Measurements from ENCODE around the gene ADRM1. TPM values are rescaled to one million over a fixed set of nuclear protein-coding genes. Genes with fewer than 3 reads are reported as not detected.
A peak's percentile ranks its signal among the peaks of the same experiment; 100 is the strongest.

The ADRM1 gene, protein sequence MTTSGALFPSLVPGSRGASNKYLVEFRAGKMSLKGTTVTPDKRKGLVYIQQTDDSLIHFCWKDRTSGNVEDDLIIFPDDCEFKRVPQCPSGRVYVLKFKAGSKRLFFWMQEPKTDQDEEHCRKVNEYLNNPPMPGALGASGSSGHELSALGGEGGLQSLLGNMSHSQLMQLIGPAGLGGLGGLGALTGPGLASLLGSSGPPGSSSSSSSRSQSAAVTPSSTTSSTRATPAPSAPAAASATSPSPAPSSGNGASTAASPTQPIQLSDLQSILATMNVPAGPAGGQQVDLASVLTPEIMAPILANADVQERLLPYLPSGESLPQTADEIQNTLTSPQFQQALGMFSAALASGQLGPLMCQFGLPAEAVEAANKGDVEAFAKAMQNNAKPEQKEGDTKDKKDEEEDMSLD
- total RNA-seq: 70.5 TPM
- long read RNA-seq, transcript ADRM1-201 (10 exons, 1,478 nt): major isoform, 161 of 237 reads
- long read RNA-seq, partial matches to known transcripts: 14 of 237 reads
- long read RNA-seq, other reads (novel, unspliced or antisense): 58 of 237 reads

DNA sequence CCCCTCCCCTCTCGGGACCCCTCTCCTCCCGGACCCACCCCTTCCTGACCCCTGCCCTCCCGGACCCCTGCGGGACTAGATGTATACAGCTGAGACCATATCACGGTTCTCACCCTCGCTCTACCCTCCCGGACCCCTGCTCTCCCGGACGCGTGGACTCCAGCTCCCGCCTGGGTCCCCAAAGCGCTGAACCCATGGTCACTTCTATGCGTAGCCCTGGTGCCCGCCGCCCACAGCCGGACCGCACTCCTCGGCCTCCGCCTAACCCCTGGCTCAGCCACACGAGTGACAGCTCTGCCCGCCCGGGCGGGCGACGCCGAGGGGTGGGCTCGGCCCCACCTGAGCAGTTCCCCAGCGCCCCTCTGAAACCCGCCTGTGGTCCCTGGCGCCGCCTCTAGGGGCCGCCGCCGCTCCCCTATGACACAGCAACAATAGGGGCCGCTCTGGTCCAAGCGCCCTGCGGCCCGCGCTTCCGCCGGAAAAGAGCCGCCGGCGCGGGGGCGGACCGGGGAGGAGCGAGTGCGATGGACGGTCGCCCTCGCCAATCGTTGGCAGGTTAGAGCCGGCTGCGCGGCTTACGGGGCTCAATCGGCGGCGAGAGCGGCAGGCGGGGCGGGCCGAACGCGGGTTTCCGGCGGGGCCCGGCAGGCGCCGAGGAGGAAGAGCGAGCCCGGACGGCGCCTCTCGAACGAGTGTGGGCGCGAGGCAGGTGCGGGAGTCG lies at the start of gene ADRM1:
TSS of gene ADRM1 (plus strand) at position 657 of the 721 bp plus-strand sequence. CDS start 572 bp downstream, outside the sequence.
- Histone ChIP-seq H3K27me3 (ENCODE audit: low read depth) (no peaks in the 10 kb centered on the region), H3K4me1 (peaks cover 49% of the 10 kb centered on the region), H3K4me3 (peak within 1 kb of the TSS; percentile 94), H3K27ac (replicated peaks) (peak within 1 kb of the TSS; percentile 99), H3K36me3 (peaks cover 47% of the 10 kb centered on the region), H3K9me3 (replicated peaks) (no peaks in the 10 kb centered on the region)
- peak; percentile 96 for DNase-seq
- intact Hi-C loops (cut with micrococcal nuclease): loop anchor here (5.0 kb wide), 1 partner anchor 80 kb away; no protein-coding TSS in a partner anchor
- TF ChIP-seq, protein P1, sequence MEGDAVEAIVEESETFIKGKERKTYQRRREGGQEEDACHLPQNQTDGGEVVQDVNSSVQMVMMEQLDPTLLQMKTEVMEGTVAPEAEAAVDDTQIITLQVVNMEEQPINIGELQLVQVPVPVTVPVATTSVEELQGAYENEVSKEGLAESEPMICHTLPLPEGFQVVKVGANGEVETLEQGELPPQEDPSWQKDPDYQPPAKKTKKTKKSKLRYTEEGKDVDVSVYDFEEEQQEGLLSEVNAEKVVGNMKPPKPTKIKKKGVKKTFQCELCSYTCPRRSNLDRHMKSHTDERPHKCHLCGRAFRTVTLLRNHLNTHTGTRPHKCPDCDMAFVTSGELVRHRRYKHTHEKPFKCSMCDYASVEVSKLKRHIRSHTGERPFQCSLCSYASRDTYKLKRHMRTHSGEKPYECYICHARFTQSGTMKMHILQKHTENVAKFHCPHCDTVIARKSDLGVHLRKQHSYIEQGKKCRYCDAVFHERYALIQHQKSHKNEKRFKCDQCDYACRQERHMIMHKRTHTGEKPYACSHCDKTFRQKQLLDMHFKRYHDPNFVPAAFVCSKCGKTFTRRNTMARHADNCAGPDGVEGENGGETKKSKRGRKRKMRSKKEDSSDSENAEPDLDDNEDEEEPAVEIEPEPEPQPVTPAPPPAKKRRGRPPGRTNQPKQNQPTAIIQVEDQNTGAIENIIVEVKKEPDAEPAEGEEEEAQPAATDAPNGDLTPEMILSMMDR (IDR thresholded peaks at IDR 0.05; ENCODE audit: borderline replicate concordance): peak; percentile 96

DNA sequence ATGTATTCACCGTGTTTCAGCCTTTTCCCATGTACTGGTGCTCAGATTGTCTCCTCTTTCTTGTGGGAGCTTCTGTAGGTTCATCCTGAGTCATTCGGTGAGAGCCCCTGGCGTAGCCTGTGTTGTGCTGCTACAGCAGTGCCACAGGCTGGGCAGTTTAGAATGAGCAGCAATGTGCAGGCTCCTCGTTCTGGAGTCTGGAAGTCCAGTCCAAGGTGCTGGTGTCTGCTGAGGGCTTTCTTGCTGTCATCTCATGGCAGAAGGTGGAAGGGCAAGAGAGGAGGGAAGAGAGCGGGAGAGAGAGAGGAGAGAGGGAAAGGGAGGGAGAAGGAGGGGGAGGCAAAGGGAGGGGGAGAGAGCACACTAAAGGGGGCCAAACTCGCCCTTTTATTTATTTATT lies 49.4 kb upstream of the ADRM1 start:
- H3K4me3 ChIP-seq: no peak overlapping the region
- no peak overlapping the region for H3K27ac ChIP-seq (replicated peaks)
- H3K9me3 ChIP-seq (replicated peaks): no peaks in the 10 kb centered on the region
- TF ChIP-seq, protein P1 (IDR thresholded peaks at IDR 0.05; ENCODE audit: borderline replicate concordance): no peak
- peaks cover 16% of the 10 kb centered on the region for H3K36me3 ChIP-seq
- no peak for DNase-seq
- H3K4me1 ChIP-seq: peaks cover 59% of the 10 kb centered on the region
- intact Hi-C loops (cut with micrococcal nuclease): no loop called here
- no peaks in the 10 kb centered on the region for H3K27me3 ChIP-seq (ENCODE audit: low read depth)

DNA sequence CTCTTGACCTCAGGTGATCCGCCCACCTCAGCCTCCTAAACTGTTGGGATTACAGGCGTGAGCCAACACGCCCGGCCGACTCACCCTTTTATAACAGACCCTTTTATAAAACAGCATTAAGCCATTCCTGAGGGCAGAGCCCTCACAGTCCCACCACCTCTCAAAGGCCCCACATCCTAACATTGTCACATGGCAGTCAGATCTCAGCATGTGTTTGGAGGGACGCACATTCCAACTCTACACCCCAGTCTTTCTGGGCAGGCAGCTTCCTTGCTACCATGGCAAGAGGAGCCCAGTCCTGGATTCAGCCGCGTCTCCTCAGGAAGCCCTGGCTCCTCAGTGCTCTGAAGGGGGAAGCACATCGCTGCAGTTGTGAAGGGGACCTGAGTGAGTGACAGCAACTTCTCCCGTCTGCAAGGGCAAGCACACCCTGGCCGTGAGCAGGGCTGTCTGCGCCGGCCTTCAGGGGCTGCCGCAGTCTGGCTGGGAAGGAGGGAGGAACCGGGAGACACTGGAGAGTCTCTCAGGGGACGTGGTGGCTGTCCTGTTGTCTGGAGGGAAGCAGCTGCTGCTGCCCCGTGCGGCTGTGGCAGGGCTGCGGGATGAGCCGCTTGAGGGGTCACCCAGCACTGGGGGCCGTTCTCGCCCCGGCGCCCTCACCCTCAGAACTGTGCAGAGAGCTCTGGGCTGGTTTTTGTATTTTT lies 48.6 kb upstream of the ADRM1 start:
- H3K4me1 ChIP-seq: peaks cover 59% of the 10 kb centered on the region
- H3K4me3 ChIP-seq: no peak overlapping the region
- no peaks in the 10 kb centered on the region for H3K9me3 ChIP-seq (replicated peaks)
- no peak for DNase-seq
- no peak overlapping the region for H3K27ac ChIP-seq (replicated peaks)
- TF ChIP-seq, protein P1 (IDR thresholded peaks at IDR 0.05; ENCODE audit: borderline replicate concordance): no peak
- intact Hi-C loops (cut with micrococcal nuclease): no loop called here
- peaks cover 20% of the 10 kb centered on the region for H3K36me3 ChIP-seq
- H3K27me3 ChIP-seq (ENCODE audit: low read depth): no peaks in the 10 kb centered on the region

DNA sequence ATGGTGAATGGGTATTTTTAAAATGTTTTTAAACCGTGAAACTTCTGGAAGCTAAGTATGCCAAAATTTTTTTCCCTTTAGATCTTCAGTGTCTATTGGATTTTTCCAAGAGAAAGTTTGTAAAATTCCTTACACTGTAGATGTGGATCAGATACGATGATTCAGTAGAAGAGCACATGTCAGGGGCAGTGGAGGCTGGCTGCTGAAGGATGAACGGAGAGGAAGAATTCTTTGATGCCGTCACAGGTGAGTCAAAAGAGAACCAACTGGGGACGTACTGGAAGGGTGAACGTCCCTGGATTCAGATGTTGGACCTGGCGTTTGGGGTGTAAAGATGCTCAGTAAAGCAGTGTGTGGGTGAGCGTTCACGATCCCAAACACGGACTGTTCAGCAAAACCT lies 46.8 kb upstream of the ADRM1 start:
- Histone ChIP-seq H3K4me3 (no peak overlapping the region), H3K9me3 (replicated peaks) (no peaks in the 10 kb centered on the region), H3K27ac (replicated peaks) (no peak overlapping the region), H3K36me3 (peaks cover 38% of the 10 kb centered on the region), H3K4me1 (peaks cover 47% of the 10 kb centered on the region), H3K27me3 (ENCODE audit: low read depth) (no peaks in the 10 kb centered on the region)
- intact Hi-C loops (cut with micrococcal nuclease): no loop called here
- TF ChIP-seq, protein P1 (IDR thresholded peaks at IDR 0.05; ENCODE audit: borderline replicate concordance): no peak
- no peak for DNase-seq
